GM21526 (cell line): Measurements from ENCODE around the gene RBM22.

ENCODE experiments used
- ATAC-seq: cut with Tn5 transposase; IDR thresholded peaks from one replicate; pipeline ENCODE4 v1.9.1; 2021; ENCODE audit warnings: moderate library complexity; ENCODE audit not compliant: unreplicated experiment, low FRiP score

The RBM22 gene

DNA sequence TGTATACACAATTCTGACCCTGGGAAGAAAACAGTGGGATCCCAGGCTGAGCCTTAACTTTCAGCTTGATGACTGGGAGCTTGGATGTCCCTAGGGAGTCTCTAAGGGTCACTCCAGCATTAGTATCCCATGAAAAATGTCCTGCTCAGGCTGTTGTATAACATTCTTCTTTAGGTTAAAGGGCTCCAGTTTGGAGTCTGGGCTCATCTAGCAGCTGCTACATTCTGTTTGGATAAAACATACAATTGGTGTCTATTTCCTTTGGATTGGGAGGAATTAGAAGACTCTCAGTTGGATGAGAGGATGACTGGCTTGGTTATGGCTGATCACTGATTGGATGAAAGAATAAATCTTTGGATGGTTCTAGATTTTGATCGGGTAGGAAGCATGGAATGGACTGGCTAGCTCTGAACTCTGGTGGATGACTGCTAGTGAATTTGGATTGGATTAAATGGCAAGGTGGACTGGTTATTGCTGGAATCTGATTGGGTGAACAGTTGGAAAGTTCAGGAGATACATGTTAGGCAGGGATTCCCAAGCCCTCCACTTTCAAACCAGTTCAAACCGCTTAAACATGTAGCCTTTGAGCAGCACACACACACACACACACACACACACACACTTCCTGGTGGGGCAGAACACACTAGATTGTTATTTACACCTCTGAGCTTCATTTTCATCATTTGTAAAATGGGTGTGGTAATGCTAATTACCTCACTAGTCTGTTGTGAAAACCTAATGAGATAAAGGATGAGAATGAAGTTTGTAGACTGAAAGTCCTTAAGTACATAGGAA, 46.9 kb downstream of the RBM22 start:
- ATAC-seq = no peak

DNA sequence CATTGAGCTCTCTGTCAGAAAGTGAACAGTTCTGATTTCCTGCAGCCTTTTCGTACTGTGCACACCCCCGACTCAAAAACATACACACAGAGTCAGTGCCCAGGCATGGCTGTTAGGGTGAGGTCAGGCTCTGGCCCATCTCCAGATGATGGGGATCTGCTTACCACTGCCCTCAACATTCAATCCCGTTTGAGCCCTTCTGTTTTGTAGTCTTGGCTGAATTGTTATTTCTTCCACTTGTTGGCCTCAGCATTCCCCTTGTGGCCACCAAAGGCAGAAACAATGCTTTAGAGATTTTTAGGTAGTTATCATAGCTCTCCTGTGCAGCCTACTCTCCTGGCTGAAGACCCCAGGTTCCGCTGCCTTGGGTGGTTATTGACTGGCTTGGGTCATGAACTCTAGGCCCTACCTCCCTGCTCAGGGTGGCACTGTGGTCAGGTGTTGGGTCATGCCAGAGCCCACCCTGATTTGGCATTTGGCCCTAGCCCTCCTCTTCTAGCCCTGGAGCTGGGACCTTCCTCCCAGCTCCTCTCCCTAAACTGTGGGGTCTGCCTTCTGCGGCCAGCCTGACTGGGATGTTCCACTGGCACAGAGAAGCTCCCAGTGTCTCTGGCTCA, 47.6 kb downstream of the RBM22 start:
- ATAC-seq = no peak

DNA sequence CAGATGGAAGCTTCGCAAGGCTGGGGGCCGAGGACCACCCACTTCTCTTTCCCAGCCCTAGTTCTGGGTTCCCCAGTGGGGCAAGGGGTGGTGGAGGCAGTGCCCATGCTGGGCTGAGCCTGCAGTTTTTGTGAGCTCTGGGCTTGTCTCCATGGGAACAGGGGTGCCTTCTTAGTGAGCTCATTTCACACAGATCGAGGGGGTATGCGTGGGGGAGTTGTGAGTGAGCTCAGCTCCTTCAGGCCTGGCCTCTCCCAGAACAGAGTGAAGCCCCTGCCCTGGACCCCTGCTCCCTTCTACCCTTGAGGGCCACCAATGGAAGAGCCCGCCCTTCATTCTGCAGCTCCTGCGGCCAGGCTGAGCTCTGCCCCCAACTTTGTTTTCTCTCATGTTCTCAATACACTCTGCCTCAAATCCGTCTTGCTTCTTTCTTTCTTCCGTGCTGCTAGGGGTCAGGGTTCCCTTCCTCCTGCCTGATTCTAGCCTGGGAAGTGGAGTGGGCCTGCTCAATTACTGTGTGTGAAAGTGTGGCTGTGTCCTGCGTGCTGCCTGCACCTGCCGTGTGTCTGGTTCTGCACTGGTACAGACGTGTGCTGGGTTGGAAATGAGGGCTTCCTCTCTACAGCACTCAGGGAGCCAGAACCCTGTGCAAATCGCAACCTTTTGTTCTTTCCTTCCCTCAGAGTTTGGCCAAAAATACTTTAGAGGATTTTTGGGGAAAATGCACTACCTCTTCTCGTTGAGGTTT, 48.8 kb downstream of the RBM22 start:
- no peak for ATAC-seq

DNA sequence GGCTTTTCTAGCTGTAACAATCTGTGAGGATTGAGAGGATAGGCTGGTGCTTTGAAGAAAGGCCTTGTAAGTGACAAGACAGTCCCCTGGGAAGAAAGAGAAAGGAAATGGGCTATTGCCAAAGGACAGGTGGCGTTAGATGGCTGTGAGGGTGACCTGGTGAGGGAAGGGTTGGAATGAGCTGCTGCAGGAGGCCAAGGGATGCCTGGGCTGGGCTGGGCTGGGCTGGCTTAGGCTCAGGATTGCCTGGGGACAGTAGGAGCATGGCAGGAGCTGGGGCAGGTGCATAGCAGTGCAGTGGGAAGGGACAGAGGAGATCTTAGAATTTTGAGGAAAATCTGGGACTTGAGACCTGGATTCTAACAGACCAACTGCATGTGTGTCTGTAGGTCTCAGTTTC, 49.5 kb downstream of the RBM22 start:
- ATAC-seq = no peak

DNA sequence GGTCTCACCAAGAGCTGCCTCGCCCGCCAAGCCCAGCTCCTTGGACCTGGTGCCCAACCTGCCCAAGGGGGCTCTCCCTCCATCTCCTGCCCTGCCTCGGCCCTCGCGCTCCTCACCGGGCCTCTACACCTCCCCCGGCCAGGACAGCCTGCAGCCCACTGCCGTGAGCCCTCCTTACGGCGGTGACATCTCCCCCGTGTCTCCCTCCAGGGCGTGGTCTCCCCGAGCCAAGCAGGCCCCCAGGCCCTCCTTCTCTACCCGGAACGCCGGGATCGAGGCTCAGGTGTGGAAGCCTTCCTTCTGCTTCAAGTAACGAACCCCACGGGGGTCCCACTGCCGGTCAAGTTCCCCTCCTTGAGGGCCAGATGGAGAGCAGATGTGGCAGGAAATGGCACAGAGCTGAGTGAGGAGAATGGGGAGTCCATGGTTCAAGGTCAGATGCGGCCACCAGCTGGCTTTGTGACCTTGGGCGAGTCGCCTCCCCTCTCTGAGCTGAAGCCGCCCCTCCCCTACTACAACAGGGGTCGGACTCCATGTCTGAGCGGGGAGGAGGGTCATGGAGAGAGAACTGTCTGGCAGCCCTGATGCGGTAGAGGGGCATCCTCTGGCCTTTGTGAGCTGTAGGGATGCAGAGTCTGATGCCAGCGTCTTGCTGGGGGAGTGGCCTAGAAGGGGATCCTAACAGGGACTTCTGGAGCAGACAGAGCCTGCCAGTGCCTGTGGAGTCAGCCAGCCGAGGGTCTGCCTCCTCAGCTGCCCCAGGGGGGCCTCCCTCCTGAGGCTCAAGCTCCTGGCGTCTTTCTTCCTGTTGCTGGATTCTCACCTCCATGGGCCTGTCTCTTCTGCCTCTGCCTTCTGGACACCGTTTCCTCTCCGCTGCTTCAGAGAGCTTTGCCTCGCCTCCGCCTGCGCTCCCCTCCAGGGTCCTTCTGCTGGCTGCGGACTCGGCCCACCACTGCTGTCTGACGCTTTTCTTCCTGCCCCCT, 50.5 kb downstream of the RBM22 start:
- no peak for ATAC-seq

DNA sequence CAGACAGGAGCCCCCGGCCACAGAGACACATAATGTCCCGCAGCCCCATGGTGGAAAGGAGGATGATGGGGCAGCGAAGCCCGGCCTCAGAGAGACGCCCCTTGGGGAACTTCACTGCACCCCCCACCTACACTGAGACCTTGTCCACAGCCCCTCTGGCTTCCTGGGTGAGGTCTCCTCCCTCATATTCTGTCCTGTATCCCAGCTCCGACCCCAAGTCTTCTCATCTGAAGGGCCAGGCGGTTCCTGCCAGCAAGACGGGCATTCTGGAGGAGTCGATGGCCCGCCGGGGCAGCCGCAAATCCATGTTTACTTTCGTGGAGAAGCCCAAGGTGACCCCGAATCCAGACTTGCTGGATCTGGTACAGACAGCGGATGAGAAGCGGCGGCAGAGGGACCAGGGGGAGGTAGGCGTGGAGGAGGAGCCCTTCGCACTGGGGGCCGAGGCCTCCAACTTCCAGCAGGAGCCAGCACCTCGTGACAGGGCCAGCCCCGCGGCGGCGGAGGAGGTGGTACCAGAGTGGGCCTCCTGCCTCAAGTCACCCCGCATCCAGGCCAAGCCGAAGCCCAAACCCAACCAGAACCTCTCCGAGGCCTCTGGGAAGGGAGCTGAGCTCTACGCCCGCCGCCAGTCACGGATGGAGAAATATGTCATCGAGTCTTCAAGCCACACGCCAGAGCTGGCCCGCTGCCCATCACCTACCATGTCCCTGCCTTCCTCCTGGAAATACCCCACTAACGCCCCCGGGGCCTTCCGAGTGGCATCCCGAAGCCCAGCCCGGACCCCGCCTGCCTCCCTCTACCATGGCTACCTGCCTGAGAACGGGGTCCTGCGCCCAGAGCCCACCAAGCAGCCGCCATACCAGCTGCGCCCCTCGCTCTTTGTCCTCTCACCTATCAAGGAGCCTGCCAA, 51.5 kb downstream of the RBM22 start:
- ATAC-seq = no peak

DNA sequence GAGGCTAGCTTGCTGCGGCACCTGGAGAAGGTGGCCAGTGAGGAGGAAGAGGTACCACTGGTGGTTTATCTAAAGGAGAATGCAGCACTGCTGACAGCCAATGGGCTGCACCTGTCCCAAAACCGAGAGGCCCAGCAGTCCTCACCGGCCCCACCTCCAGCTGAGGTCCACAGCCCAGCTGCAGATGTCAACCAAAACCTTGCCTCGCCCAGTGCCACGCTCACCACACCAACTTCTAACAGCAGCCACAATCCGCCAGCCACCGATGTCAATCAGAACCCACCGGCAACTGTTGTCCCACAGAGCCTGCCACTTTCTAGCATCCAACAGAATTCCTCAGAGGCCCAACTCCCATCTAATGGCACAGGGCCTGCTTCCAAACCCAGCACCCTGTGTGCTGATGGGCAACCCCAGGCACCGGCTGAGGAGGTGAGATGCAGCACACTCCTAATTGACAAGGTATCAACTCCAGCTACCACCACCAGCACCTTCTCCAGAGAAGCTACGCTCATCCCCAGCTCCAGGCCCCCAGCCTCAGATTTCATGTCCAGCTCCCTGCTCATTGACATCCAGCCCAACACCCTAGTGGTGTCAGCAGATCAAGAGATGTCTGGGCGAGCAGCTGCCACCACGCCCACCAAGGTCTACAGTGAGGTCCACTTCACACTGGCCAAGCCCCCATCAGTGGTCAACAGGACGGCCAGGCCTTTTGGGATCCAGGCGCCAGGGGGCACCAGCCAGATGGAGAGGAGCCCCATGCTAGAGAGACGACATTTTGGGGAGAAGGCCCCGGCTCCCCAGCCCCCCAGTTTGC, 52.4 kb downstream of the RBM22 start:
- ATAC-seq = no peak

DNA sequence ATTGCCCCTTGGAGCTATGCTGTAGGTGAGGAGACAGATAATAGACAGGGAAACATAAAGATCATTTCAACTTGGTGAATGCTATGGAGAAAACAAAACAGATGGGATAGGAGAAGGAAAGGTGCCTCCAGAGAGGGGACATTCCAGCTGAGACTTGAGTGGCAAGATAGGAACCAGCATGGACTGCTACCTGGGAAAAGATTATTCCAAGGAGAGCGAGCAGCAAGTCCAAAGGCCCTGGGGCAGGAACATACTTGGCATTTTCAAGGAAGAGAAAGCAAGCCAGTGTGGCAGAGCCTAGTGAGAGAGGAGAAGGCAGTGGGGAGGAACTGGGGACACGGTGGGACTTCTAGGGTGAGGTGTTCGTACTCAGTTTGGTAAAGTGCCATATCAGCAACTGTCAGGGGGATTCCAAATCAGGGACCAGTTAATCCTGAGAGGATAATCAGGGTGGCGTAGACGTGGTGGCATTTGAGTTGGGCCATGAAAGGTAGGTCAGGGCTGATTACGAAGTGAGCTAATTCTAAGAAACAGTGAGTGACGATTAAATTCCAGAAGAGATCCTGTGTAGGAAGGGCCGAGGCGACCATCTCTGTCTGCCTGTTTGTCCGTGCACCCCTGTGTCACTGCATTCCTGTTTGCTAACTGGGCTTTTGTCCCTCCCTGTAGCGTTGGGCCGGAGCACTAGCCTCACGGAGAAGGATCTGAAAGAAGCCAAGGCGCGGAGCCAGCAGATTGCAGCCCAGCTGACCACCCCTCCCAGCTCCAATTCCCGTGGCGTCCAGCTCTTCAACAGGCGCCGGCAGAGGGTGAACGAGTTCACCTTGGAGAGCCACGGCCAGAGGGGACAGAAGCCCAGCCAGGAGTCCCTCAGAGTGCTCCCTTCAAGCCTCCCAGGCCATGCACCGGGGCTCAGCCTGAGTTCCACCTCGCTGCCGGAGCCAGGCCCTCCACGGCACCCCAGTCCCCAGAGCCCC, 53.3 kb downstream of the RBM22 start:
- ATAC-seq = no peak

DNA sequence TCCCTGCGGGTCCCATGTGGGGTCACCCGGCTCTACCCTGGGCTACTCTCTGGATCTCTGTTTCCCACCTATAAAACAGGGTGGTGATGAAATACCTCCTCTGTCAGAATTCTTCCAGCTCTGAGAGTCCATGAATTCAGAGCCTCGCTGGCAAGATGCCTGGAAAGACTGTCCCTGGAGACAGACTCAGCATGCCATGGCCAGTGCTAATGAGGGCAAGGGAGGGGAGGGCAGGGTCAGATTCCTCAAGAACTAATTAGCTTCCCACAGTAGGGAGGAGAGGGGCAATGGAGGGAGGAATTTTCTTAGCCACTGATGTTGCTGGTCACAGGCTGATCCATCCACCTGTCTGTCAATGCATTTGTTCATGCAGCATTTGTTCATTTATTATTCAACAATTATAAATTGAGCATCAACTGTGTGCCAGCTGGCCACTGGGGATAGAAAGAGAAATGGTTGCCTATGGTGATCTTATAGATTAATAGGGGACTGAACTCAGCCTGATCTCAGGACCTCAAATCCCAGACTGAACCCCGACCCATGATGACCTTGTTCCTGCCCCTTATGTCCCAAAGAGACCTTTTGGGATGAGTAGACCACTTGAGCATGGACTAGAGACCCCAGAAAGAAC, 55.7 kb downstream of the RBM22 start:
- no peak for ATAC-seq

DNA sequence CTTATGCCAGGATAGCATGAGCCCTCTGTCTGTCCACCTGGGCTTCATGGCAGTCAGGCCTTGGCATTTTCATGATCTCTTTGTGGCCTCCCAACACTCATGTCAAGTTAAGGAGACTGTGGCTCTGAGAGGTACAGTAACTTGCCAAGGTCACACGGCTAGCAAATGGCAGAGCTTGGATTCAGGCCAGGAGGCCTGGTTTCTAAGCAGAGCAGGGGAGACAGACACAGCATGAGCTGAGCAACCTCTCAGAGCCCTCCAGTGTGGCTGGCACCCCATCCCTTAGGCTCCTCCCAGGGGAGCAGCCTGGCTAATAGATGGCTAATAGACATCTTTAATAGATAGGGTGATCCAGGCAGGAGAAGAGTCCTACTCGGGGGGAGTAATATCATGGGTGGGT, 56.3 kb downstream of the RBM22 start:
- no peak for ATAC-seq

DNA sequence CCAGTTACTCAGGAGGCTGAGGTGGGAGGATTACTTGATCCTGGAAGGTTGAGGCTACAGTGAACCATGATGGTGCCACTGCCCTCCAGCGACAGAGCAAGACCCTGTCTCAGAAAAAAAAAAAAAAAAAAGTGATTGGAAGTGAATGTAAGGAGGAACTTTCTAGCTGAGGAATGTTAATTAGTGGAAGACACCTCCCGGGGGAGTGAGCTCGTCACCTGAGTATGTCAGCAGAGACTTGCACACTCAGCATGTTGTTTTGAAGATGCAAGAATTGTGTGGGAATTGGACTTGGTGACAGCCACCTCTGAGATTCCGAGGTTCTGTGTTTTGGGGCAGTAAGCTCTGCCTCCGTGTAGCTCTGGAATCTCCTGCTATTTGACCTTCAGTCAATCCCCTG, 56.8 kb downstream of the RBM22 start:
- ATAC-seq = no peak

DNA sequence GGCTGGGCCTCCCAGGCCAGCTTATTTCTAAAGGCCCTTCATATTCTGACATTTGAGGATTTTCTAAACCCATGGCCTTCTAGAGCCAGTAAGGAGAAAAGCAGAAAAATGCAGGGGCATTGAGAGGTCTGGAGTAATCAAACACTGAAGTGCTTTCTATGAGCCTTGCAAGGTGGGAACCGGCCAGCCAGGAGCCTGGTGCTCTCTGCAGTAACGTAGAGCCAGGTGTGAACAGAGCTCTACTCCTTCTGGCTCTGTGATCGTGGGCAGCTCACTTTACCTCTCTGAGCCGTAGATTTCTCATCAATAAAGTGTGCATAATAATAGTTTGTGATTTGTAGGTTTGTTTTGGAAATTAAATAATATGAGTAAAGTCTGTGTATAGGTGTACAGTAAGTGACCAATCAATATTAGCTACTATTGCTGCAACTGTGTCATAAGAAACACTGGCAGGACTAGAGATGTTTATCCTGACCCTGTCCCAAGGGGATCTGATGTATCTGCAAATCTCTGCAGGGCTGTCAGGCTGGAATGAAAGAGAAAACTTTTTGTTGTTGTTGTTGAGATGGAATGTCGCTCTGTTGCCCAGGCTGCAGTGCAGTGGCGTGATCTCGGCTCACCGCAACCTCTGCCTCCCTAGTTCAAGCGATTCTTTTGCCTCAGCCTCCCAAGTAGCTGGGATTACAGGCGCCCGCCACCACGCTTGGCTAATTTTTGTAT, 57.7 kb downstream of the RBM22 start:
- ATAC-seq = no peak

DNA sequence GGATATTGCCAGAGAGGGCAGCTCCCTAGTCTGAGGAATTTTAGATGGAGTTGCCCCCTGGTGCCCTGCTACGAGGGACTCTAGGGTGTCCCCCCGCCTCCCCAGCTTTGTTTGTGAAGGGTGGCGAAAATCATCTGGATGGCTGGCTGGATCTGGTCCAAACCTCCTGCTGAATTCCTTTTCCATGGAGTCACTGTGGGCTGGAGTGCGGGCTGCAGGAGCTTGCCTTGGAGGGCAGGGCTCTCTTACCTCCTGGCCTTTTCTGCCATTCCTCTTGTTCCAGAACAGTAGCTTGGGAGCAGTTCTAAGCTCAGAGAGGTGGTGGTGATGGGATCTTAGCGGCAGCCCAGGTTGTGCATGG, 58.3 kb downstream of the RBM22 start:
- ATAC-seq = no peak

DNA sequence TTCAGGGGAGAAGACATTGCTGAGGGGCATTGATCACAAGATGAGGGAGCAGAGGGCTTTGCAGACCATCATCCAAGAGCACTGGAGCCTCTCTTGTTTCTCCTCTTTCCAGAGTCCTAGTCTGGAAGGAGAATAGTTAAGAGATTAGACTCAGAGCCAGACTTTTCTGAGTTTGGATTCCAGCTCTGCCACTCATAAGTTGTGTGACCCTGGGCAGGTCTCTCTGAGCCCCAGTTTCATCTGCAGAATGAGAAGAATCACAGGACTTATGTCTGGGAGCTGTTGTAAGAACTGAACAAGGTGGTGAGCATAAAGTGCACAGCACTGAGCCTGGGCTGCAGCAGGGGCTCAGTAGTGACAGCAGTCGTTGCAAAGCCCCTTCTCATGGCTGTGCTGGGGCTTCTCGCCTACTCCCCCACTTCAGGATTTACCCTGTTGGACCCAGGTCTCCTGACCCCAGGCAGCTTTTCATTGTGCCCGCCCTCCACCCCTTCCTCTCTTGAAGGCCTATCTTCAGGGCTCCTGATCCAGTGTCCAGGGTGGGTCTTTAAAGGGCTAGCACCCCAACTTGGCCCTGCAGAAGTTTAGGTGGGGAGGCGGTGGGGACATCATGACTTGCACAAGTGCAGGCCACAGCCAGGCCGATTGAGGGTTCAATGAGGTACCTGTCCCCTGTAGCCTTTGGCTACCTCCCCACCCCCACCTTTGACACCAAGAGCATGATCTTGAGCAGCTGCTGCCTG, 58.9 kb downstream of the RBM22 start:
- no peak for ATAC-seq

DNA sequence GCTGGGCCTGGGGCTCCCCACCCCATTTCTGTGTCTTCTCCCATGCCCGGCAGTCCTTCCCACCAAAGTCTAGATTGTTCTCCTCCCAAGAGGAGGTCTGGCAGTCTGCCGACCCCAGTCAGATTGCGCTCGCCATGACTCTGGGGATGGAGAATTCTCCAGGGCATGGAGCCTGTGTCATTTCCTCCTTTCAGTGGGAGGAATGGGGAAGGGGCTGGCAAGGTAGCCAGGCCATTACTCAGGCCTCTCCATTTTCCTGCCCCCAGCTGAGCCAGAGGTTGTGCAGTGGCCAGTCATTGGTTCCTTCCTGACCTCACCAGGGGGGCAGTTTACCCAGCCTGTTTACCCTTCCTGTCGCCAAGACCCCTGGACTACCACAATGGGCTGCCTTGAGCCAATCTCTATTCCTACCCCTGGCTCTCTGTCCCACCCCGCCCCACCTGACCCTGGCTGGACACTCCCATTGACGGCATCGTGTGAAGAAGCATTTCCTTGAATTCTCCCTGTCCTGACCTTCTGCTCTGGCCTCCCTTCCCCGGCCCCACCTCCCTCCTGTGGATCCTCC, 59.8 kb downstream of the RBM22 start:
- no peak for ATAC-seq
